Measurements from ENCODE around the gene VWC2L. TPM values are rescaled to one million over a fixed set of nuclear protein-coding genes. Genes with fewer than 3 reads are reported as not detected.

VWC2L gene
- total and polyA plus RNA-seq, 9 donors: 0.16 TPM; not detected in 8

GRCh38 chr2:214492152-214492551, 81.3 kb downstream of the VWC2L start:
- H3K4me3 ChIP-seq (ENCODE audit: low read length): no peak overlapping the region
- no peak for DNase-seq
- no peaks in the 10 kb centered on the region for H3K36me3 ChIP-seq (ENCODE audit: control insufficient read depth, insufficient read depth, low read length)
- no peaks in the 10 kb centered on the region for H3K27me3 ChIP-seq (ENCODE audit: control insufficient read depth, insufficient read depth, low read length)
- H3K27ac ChIP-seq (ENCODE audit: low read length): no peak overlapping the region
- no peaks in the 10 kb centered on the region for H3K4me1 ChIP-seq (ENCODE audit: control insufficient read depth, insufficient read depth, low read length)
- H3K9me3 ChIP-seq (replicated peaks; ENCODE audit: control insufficient read depth, low read depth, low read length): no peaks in the 10 kb centered on the region
- no CpG with 5 or more reads among the region's 3 CpGs for WGBS (ENCODE audit: insufficient coverage)

GRCh38 chr2:214492608-214493007, 81.8 kb downstream of the VWC2L start:
- DNase-seq: no peak
- no peak overlapping the region for H3K27ac ChIP-seq (ENCODE audit: low read length)
- no peaks in the 10 kb centered on the region for H3K4me1 ChIP-seq (ENCODE audit: control insufficient read depth, insufficient read depth, low read length)
- no peaks in the 10 kb centered on the region for H3K27me3 ChIP-seq (ENCODE audit: control insufficient read depth, insufficient read depth, low read length)
- H3K4me3 ChIP-seq (ENCODE audit: low read length): no peak overlapping the region
- H3K36me3 ChIP-seq (ENCODE audit: control insufficient read depth, insufficient read depth, low read length): no peaks in the 10 kb centered on the region
- no CpG with 5 or more reads among the region's 2 CpGs for WGBS (ENCODE audit: insufficient coverage)
- H3K9me3 ChIP-seq (replicated peaks; ENCODE audit: control insufficient read depth, low read depth, low read length): no peaks in the 10 kb centered on the region

- no peaks in the 10 kb centered on the region for H3K36me3 ChIP-seq (ENCODE audit: control insufficient read depth, insufficient read depth, low read length)
- no peaks in the 10 kb centered on the region for H3K27me3 ChIP-seq (ENCODE audit: control insufficient read depth, insufficient read depth, low read length)
- H3K4me1 ChIP-seq (ENCODE audit: control insufficient read depth, insufficient read depth, low read length): no peaks in the 10 kb centered on the region
- no peaks in the 10 kb centered on the region for H3K9me3 ChIP-seq (replicated peaks; ENCODE audit: control insufficient read depth, low read depth, low read length)
- H3K4me3 ChIP-seq (ENCODE audit: low read length): no peak overlapping the region
- WGBS (ENCODE audit: insufficient coverage): no CpG with 5 or more reads among the region's 3 CpGs
- no peak overlapping the region for H3K27ac ChIP-seq (ENCODE audit: low read length)
- no peak for DNase-seq
Observed at GRCh38 chr2:214497489-214497888, 86.6 kb downstream of the VWC2L start.

GRCh38 chr2:214503568-214503967, 92.7 kb downstream of the VWC2L start:
- Histone ChIP-seq H3K4me1 (ENCODE audit: control insufficient read depth, insufficient read depth, low read length) (no peaks in the 10 kb centered on the region), H3K4me3 (ENCODE audit: low read length) (no peak overlapping the region), H3K36me3 (ENCODE audit: control insufficient read depth, insufficient read depth, low read length) (no peaks in the 10 kb centered on the region), H3K27ac (ENCODE audit: low read length) (no peak overlapping the region), H3K27me3 (ENCODE audit: control insufficient read depth, insufficient read depth, low read length) (no peaks in the 10 kb centered on the region), H3K9me3 (replicated peaks; ENCODE audit: control insufficient read depth, low read depth, low read length) (no peaks in the 10 kb centered on the region)
- no peak for DNase-seq
- no CpG with 5 or more reads among the region's 1 CpG for WGBS (ENCODE audit: insufficient coverage)

- no peaks in the 10 kb centered on the region for H3K36me3 ChIP-seq (ENCODE audit: control insufficient read depth, insufficient read depth, low read length)
- no peak overlapping the region for H3K4me3 ChIP-seq (ENCODE audit: low read length)
- no peaks in the 10 kb centered on the region for H3K9me3 ChIP-seq (replicated peaks; ENCODE audit: control insufficient read depth, low read depth, low read length)
- whole genome bisulfite sequencing (ENCODE audit: insufficient coverage): 44% methylated on average over 3 of the region's 8 CpGs
- no peak overlapping the region for H3K27ac ChIP-seq (ENCODE audit: low read length)
- DNase-seq: no peak
- no peaks in the 10 kb centered on the region for H3K27me3 ChIP-seq (ENCODE audit: control insufficient read depth, insufficient read depth, low read length)
- no peaks in the 10 kb centered on the region for H3K4me1 ChIP-seq (ENCODE audit: control insufficient read depth, insufficient read depth, low read length)
Observed at GRCh38 chr2:214504599-214505376, 93.9 kb downstream of the VWC2L start.

GRCh38 chr2:214507032-214507431, 96.2 kb downstream of the VWC2L start:
- H3K27ac ChIP-seq (ENCODE audit: low read length): no peak overlapping the region
- DNase-seq: no peak
- no peaks in the 10 kb centered on the region for H3K9me3 ChIP-seq (replicated peaks; ENCODE audit: control insufficient read depth, low read depth, low read length)
- no peaks in the 10 kb centered on the region for H3K4me1 ChIP-seq (ENCODE audit: control insufficient read depth, insufficient read depth, low read length)
- no peak overlapping the region for H3K4me3 ChIP-seq (ENCODE audit: low read length)
- H3K36me3 ChIP-seq (ENCODE audit: control insufficient read depth, insufficient read depth, low read length): no peaks in the 10 kb centered on the region
- H3K27me3 ChIP-seq (ENCODE audit: control insufficient read depth, insufficient read depth, low read length): no peaks in the 10 kb centered on the region

GRCh38 chr2:214514704-214515103, 103.8 kb downstream of the VWC2L start:
- Histone ChIP-seq H3K27me3 (ENCODE audit: control insufficient read depth, insufficient read depth, low read length) (no peaks in the 10 kb centered on the region), H3K36me3 (ENCODE audit: control insufficient read depth, insufficient read depth, low read length) (no peaks in the 10 kb centered on the region), H3K4me1 (ENCODE audit: control insufficient read depth, insufficient read depth, low read length) (no peaks in the 10 kb centered on the region), H3K9me3 (replicated peaks; ENCODE audit: control insufficient read depth, low read depth, low read length) (no peaks in the 10 kb centered on the region), H3K27ac (ENCODE audit: low read length) (no peak overlapping the region), H3K4me3 (ENCODE audit: low read length) (no peak overlapping the region)
- no CpG with 5 or more reads among the region's 1 CpG for WGBS (ENCODE audit: insufficient coverage)
- DNase-seq: peak; percentile 74

GRCh38 chr2:214515111-214515510, 104.3 kb downstream of the VWC2L start:
- WGBS (ENCODE audit: insufficient coverage): 20% methylated on average over 2 of the region's 4 CpGs
- Histone ChIP-seq H3K4me3 (ENCODE audit: low read length) (no peak overlapping the region), H3K9me3 (replicated peaks; ENCODE audit: control insufficient read depth, low read depth, low read length) (no peaks in the 10 kb centered on the region), H3K36me3 (ENCODE audit: control insufficient read depth, insufficient read depth, low read length) (no peaks in the 10 kb centered on the region), H3K27ac (ENCODE audit: low read length) (no peak overlapping the region), H3K4me1 (ENCODE audit: control insufficient read depth, insufficient read depth, low read length) (no peaks in the 10 kb centered on the region), H3K27me3 (ENCODE audit: control insufficient read depth, insufficient read depth, low read length) (no peaks in the 10 kb centered on the region)
- DNase-seq: no peak

GRCh38 chr2:214519258-214519818, 108.5 kb downstream of the VWC2L start:
- Histone ChIP-seq H3K27me3 (ENCODE audit: control insufficient read depth, insufficient read depth, low read length) (no peaks in the 10 kb centered on the region), H3K27ac (ENCODE audit: low read length) (no peak overlapping the region), H3K9me3 (replicated peaks; ENCODE audit: control insufficient read depth, low read depth, low read length) (no peaks in the 10 kb centered on the region), H3K4me1 (ENCODE audit: control insufficient read depth, insufficient read depth, low read length) (no peaks in the 10 kb centered on the region), H3K4me3 (ENCODE audit: low read length) (no peak overlapping the region), H3K36me3 (ENCODE audit: control insufficient read depth, insufficient read depth, low read length) (no peaks in the 10 kb centered on the region)
- 86% methylated on average over 3 of the region's 5 CpGs for WGBS (ENCODE audit: insufficient coverage)
- no peak for DNase-seq

GRCh38 chr2:214529021-214529420, 118.2 kb downstream of the VWC2L start:
- Histone ChIP-seq H3K4me3 (ENCODE audit: low read length) (no peak overlapping the region), H3K27me3 (ENCODE audit: control insufficient read depth, insufficient read depth, low read length) (no peaks in the 10 kb centered on the region), H3K36me3 (ENCODE audit: control insufficient read depth, insufficient read depth, low read length) (no peaks in the 10 kb centered on the region), H3K4me1 (ENCODE audit: control insufficient read depth, insufficient read depth, low read length) (no peaks in the 10 kb centered on the region), H3K27ac (ENCODE audit: low read length) (no peak overlapping the region), H3K9me3 (replicated peaks; ENCODE audit: control insufficient read depth, low read depth, low read length) (no peaks in the 10 kb centered on the region)
- 92% methylated on average over 2 of the region's 5 CpGs for WGBS (ENCODE audit: insufficient coverage)
- no peak for DNase-seq

Measured in muscle of leg (tissue), 11 donors.